Activated CD8-positive, alpha-beta T cell treated with anti-CD3 and anti-CD28 coated beads, Interleukin-2, amount 10 ng/mL, durations not matched to agents 7 days and 5 days (primary cell): Measurements from ENCODE around the gene CASZ1. TPM values are rescaled to one million over a fixed set of nuclear protein-coding genes. Genes with fewer than 3 reads are reported as not detected.

Source experiments
- ATAC-seq: fragments of 150-1000 bp; cut with Tn5 transposase; one replicate; pipeline ENCODE4 v1.10.0; 2021; ENCODE audit warnings: moderate library complexity
- CTCF ChIA-PET: fragments of 350-600 bp; sonication (Branson Sonifier 250); formaldehyde crosslinking; loops from one replicate; lab custom pipeline; 2021; ENCODE audit warnings: antibody characterized with exemption; lab: Charles Lee
- POLR2A ChIA-PET: fragments of 350-600 bp; sonication (Branson Sonifier 250); formaldehyde crosslinking; loops from one replicate; lab custom pipeline; 2021; ENCODE audit warnings: antibody characterized with exemption; lab: Charles Lee
- DNase-seq: peaks from one replicate; pipeline ENCODE4 v3.0.0-alpha.2; 2020
- H3K27ac Mint-ChIP-seq: one replicate; pipeline ENCODE4 v1.8.0; 2021; ENCODE audit warnings: mild to moderate bottlenecking, mixed read lengths
- H3K27me3 Mint-ChIP-seq: one replicate; pipeline ENCODE4 v1.8.0; 2021; ENCODE audit warnings: low read depth, mixed read lengths
- H3K36me3 Mint-ChIP-seq: one replicate; pipeline ENCODE4 v1.8.0; 2021; ENCODE audit warnings: low read depth, mixed read lengths
- H3K4me1 Mint-ChIP-seq: one replicate; pipeline ENCODE4 v1.8.0; 2021; ENCODE audit warnings: low read depth, mixed read lengths
- H3K4me3 Mint-ChIP-seq: one replicate; pipeline ENCODE4 v1.8.0; 2021; ENCODE audit warnings: mild to moderate bottlenecking, mixed read lengths
- H3K9me3 Mint-ChIP-seq: one replicate; pipeline ENCODE4 v1.8.0; 2022; ENCODE audit warnings: mixed read lengths; ENCODE audit not compliant: insufficient read depth
- total RNA-seq, 2 experiments: library from RNA; stranded (reverse); gene quantifications; one replicate each; pipeline ENCODE4 v1.2.3, GENCODE V29; 2021

CASZ1 gene
- total RNA-seq, 2 experiments from 2014 or later, result 9.9 to 10.2 TPM

DNA sequence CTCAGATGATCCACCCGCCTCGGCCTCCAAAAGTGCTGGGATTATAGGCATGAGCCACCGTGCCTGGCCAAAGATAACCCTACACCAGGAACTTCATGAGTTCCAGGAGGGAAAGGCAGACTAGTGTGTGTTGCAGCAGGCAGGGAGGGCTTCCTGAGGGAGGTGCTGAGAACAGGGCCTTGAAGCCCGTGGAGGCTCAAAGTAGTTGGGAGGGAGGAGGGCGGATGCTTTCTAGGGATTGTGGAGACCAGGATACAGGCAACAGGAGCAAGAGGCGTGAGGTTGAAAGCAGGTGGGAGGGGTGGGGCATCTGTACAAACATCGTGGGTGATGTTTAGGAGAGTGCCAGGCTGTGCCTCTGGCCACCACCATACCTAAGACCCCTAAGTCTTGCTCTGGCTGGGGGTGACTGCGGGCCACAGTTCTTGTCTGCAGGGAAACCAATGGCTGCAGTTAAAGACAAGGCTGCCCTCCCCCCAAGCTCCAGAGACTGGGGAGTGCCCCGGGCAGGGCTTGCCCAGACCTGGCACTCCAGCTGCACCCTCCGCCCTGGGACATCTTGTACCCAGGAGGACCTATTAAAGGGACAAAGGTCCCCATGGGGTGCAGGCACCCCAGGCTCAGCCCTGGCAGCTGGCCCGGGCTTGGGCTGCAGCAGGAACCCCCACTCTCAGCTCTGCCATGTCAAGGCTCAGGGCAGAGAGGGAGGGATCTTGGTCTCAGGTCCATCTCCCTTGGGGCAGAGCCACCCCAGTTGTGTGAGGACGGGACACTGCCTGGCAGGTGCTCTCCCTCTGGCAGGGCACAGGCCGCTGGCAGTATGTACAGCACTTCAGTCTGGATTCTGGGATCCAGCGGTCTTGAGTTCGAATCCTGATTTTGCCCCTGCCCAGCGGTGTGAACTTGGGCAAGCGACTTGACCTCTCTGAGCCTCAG is 22.1 kb upstream of the CASZ1 start:
- DNase-seq (no peak), ATAC-seq (no peak)
- POLR2A ChIA-PET, result no interaction called here
- H3K4me1 Mint-ChIP-seq, result no peaks in the 10 kb centered on the region
- H3K27ac Mint-ChIP-seq, result no peak overlapping the region
- H3K4me3 Mint-ChIP-seq, result no peak overlapping the region
- CTCF ChIA-PET, result no interaction called here
- H3K27me3 Mint-ChIP-seq, result peaks cover 5% of the 10 kb centered on the region
- no peaks in the 10 kb centered on the region for H3K36me3 Mint-ChIP-seq
- H3K9me3 Mint-ChIP-seq, result no peaks in the 10 kb centered on the region

DNA sequence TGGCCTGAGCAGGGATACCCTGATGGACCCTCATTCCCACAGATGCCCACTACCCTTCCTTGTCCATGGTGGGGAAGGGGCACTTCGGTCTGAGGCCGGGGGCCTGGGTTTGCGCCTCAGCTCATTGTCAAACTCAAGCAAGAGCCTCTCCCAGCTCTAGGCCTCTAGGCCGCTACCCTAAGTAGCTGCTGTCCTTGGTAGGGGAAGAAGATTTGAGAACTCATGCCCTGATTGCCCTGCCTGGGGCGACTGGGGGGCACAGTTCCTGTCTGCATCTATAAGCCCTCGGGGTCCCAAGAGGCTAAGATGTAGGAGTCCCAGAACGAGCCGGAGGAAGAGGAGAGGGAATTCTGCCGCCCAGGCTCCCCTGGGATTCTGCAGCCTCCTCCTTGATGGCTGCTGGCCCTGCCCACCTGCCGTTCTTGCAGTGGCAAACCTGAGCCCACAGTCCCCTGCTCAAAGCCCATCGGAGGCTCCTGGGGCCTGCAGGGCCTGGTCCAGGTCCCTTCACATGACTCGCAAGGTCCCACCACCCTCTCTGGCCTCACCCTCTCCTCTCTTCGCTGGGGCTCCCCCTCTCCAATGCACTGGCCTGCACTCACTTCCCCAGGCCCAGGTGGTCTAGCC is 20.4 kb upstream of the CASZ1 start:
- CTCF ChIA-PET, result no interaction called here

DNA sequence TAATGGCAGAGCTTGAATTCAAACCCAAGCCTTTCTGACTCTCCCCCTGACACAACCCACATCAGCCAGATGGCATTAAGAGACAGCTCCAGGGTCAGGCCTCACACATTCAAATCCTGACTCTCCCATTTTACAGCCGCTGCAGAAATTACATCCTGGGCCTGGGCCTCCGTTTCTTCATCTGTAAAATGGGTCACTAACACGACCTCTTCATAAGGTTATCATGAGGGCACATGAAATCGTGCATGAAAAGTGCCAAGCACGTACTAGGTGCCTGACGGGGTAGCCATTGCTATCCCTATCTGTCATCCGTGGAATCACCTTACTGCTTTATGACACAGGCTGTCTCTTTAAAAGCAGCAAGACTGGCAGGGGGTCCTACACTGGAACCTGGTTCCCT is 19.8 kb upstream of the CASZ1 start:
- Mint-ChIP-seq H3K9me3 (no peaks in the 10 kb centered on the region), H3K36me3 (no peaks in the 10 kb centered on the region), H3K4me3 (no peak overlapping the region), H3K27ac (no peak overlapping the region), H3K27me3 (no peaks in the 10 kb centered on the region), H3K4me1 (no peaks in the 10 kb centered on the region)
- ChIA-PET POLR2A (no interaction called here), CTCF (no interaction called here)
- ATAC-seq (no peak), DNase-seq (no peak)

More for the DNA sequence above, 20.4 kb upstream of the CASZ1 start:
- H3K4me3 Mint-ChIP-seq, result no peak overlapping the region
- no peaks in the 10 kb centered on the region for H3K27me3 Mint-ChIP-seq
- no peak overlapping the region for H3K27ac Mint-ChIP-seq
- no peaks in the 10 kb centered on the region for H3K4me1 Mint-ChIP-seq
- no peaks in the 10 kb centered on the region for H3K9me3 Mint-ChIP-seq
- no peaks in the 10 kb centered on the region for H3K36me3 Mint-ChIP-seq
- POLR2A ChIA-PET, result no interaction called here
- DNase-seq (no peak), ATAC-seq (no peak)

- Mint-ChIP-seq H3K9me3 (no peaks in the 10 kb centered on the region), H3K36me3 (no peaks in the 10 kb centered on the region), H3K4me3 (no peak overlapping the region), H3K27me3 (no peaks in the 10 kb centered on the region), H3K4me1 (no peaks in the 10 kb centered on the region), H3K27ac (no peak overlapping the region)
- DNase-seq, result no peak
- ATAC-seq, result no peak
- ChIA-PET CTCF (no interaction called here), POLR2A (no interaction called here)
Observed at GRCh38 chr1:10815858-10816195, 19.4 kb upstream of the CASZ1 start.

DNA sequence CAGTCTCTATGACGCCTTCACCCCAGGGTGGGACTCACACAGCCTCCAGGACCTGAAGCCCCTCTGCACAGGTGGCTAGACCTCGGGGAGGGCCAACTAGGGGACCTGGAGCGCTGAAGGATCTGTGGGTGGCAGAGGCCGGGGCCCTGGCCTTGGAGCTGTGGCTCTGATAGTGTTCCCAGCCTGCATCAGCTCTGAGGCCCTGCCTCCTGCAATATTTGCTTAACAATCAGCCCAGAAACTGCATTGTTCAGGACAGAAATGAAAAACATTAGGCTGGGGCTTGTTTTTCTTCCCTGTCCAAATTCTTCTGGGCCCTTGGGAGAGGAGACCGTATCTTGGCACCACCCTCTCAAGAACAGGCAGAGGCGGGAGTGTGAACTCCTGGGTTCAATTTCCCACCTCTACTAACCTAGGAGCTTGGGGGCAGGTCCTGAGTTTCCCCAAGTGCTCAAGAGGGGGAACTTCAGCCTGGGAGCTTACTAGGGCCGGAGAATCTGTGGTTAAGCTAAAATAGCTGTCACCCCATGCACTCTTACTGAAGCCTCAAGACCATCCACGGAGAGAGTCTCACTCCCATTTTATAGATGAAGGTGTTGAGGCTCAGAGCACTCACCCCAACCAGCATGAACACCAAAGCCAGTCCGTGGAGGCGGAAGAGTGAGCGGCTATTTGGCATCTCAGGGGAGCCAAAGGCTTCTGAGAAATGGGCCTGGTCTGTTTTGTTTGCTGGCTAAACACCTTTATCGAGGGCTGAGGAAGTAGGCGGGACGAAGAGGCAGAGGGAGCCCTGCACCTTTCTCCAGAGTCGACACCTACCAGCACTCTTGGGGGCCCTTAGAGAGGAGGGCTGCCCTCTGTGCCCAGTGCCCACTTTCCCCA is 18.8 kb upstream of the CASZ1 start:
- no peaks in the 10 kb centered on the region for H3K36me3 Mint-ChIP-seq
- no peaks in the 10 kb centered on the region for H3K27me3 Mint-ChIP-seq
- H3K9me3 Mint-ChIP-seq, result no peaks in the 10 kb centered on the region
- no peaks in the 10 kb centered on the region for H3K4me1 Mint-ChIP-seq
- POLR2A ChIA-PET, result no interaction called here
- H3K4me3 Mint-ChIP-seq, result no peak overlapping the region
- DNase-seq, result no peak
- ATAC-seq, result no peak
- CTCF ChIA-PET, result no interaction called here
- H3K27ac Mint-ChIP-seq, result no peak overlapping the region

- H3K4me3 Mint-ChIP-seq, result no peak overlapping the region
- H3K27ac Mint-ChIP-seq, result no peak overlapping the region
- no peaks in the 10 kb centered on the region for H3K9me3 Mint-ChIP-seq
- no peaks in the 10 kb centered on the region for H3K4me1 Mint-ChIP-seq
- H3K27me3 Mint-ChIP-seq, result no peaks in the 10 kb centered on the region
- H3K36me3 Mint-ChIP-seq, result no peaks in the 10 kb centered on the region
- POLR2A ChIA-PET, result no interaction called here
- no peak for DNase-seq
- ATAC-seq, result no peak
- CTCF ChIA-PET, result no interaction called here
Observed at GRCh38 chr1:10814312-10814711, 17.9 kb upstream of the CASZ1 start.

DNA sequence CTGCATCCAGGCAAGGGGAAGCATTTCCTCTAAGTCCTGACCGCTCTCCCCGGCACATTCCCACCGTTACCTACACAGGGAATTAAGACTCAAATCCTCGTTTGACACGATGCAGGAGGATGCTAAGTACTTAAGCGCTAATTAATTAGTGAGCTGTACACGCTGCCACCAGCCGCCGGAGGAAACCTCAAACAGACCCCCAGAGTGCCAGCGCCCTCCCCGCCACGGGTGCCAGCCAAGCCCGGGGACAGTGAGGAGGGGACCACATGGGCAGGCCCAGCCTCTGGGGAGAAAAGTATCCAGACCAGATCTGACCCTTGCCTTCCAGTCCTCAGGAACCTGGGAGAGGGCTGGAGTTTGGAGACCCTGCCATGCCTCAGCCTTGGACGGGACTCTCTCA is 17.4 kb upstream of the CASZ1 start:
- POLR2A ChIA-PET, result no interaction called here
- DNase-seq, result no peak
- CTCF ChIA-PET, result no interaction called here
- H3K27ac Mint-ChIP-seq, result no peak overlapping the region
- H3K9me3 Mint-ChIP-seq, result no peaks in the 10 kb centered on the region
- ATAC-seq, result no peak
- H3K4me1 Mint-ChIP-seq, result no peaks in the 10 kb centered on the region
- H3K36me3 Mint-ChIP-seq, result no peaks in the 10 kb centered on the region
- peaks cover 5% of the 10 kb centered on the region for H3K27me3 Mint-ChIP-seq
- H3K4me3 Mint-ChIP-seq, result no peak overlapping the region

DNA sequence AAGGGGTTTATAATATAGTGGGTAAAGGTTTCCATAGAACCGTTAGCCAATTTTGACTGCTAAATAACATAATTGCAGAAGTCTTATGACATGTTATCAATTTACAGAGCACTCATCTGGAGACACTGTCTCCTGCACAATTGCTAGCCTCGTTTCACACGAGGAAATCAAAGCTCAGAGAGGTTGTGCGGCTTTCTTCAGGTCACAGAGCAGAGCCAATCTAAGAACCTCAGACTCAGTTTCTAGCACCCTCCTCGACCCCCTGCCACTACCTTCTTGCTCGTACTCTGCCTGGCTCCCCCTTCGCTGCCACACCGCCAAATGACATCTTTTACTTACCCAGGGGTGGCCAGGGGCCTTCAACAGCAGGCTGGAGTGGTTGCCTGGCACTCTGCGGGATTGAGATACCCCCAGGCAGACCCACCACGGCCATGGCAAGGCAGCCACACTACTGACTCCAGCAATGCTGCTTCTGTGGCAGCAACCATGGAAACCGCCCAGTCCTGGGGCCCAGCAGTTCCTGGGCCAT is 16.0 kb upstream of the CASZ1 start:
- no peak for DNase-seq
- ATAC-seq, result no peak
- Mint-ChIP-seq H3K27ac (no peak overlapping the region), H3K9me3 (no peaks in the 10 kb centered on the region), H3K4me1 (no peaks in the 10 kb centered on the region), H3K4me3 (no peak overlapping the region), H3K27me3 (peaks cover 6% of the 10 kb centered on the region), H3K36me3 (no peaks in the 10 kb centered on the region)
- CTCF ChIA-PET, result no interaction called here
- POLR2A ChIA-PET, result no interaction called here

GRCh38 chr1:10808441-10808840 is 12.0 kb upstream of the CASZ1 start:
- DNase-seq, result no peak
- Mint-ChIP-seq H3K4me3 (no peak overlapping the region), H3K36me3 (no peaks in the 10 kb centered on the region), H3K27ac (no peak overlapping the region), H3K27me3 (peaks cover 20% of the 10 kb centered on the region), H3K9me3 (no peaks in the 10 kb centered on the region), H3K4me1 (peaks cover 5% of the 10 kb centered on the region)
- ChIA-PET POLR2A (no interaction called here), CTCF (interaction anchor here (0.8 kb wide), 1 partner anchor 73 kb away, joined by 3 read pairs; no protein-coding TSS in a partner anchor)
- no peak for ATAC-seq

DNA sequence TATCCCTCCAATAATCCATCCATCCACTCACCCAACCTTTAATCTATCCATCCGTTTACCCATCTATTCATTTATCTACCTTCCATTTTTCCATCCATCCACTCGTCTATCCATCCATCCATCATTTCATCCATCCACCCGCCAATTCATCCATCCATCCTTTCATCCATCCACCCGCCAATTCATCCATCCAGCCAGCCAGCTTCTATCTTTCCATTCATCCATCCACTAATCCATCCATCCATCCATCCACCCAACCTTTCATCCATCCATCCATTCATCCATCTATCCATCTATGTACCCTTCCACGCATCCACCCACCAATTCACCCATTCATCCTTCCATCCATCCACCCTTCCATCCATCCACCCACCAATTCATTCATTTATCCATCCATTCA is 10.5 kb upstream of the CASZ1 start:
- peaks cover 25% of the 10 kb centered on the region for H3K27me3 Mint-ChIP-seq
- peaks cover 5% of the 10 kb centered on the region for H3K4me1 Mint-ChIP-seq
- H3K27ac Mint-ChIP-seq, result no peak overlapping the region
- ChIA-PET POLR2A (no interaction called here), CTCF (no interaction called here)
- ATAC-seq (no peak), DNase-seq (no peak)
- H3K9me3 Mint-ChIP-seq, result no peaks in the 10 kb centered on the region
- no peaks in the 10 kb centered on the region for H3K36me3 Mint-ChIP-seq
- no peak overlapping the region for H3K4me3 Mint-ChIP-seq

- Mint-ChIP-seq H3K27ac (no peak overlapping the region), H3K27me3 (peaks cover 45% of the 10 kb centered on the region), H3K36me3 (no peaks in the 10 kb centered on the region), H3K4me3 (no peak overlapping the region), H3K4me1 (peaks cover 5% of the 10 kb centered on the region), H3K9me3 (no peaks in the 10 kb centered on the region)
- CTCF ChIA-PET, result no interaction called here
- no peak for ATAC-seq
- DNase-seq, result no peak
- POLR2A ChIA-PET, result no interaction called here
Observed at GRCh38 chr1:10803971-10804820, 7.8 kb upstream of the CASZ1 start.
